HG03575 (cell line): ENCODE results near the gene RANBP10.

ENCODE experiments used
- ATAC-seq: cut with Tn5 transposase; IDR thresholded peaks from one replicate; pipeline ENCODE4 v1.9.1; 2021; ENCODE audit not compliant: unreplicated experiment, insufficient number of reproducible peaks, low FRiP score; ENCODE audit errors: extremely low read depth

RANBP10 gene

DNA sequence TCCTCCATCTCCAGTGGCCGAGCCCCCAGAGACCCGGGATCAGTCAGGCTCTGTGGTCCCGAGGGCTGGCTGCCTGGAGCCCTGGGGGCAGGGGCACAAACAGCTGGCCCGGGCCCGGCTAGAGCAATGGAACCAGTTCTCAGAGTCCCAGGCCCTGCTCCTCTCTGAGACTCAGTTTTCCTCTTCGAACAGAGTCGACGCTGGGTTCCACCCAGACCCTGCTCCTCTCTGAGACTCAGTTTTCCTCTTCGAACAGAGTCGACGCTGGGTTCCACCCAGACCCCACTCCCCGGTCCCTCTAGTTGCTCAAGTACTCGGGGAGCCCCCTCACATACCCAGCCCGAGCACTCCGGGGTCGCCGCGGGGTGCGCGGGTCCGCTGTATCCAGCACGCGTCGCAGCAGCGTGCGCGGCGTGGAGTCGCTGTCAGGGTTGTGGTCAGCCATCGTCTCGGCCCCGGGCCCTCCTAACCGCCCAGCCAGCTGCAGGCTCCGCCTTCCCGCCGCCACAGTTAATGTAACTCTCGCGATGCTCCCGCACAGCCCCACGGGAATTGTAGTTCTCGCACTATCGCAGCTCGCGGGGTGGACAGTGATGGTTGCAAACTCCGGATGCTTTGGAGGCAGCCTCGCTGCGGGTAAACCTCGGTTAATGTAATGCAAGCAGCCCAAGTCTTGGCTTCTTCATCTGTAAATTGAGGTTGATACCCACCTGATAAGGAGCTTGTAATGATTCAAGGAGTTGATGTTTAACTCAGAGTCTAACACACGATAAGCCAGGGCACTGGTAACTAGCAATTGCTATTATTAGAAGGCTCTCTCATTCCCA, 27.3 kb upstream of the RANBP10 start:
- peak; percentile 85 for ATAC-seq

DNA sequence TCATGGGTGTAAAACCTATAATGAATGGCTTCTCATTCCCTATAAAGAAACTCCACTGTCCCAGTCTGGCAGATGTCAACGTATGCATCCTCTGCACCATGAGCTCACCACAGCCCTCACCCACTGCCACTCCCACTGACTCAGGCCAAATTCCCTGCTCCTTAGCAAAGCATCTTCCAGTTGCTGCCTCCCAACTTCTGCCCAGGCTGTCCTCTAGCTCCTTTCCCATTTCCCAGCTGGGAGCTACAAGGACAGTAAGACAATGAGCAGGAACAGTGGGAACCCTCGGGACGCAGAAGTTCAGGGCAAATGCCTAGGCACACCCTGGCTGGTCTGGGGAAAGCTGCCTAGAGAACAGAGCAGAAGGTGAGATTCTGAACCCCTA, 26.7 kb upstream of the RANBP10 start:
- no peak for ATAC-seq

DNA sequence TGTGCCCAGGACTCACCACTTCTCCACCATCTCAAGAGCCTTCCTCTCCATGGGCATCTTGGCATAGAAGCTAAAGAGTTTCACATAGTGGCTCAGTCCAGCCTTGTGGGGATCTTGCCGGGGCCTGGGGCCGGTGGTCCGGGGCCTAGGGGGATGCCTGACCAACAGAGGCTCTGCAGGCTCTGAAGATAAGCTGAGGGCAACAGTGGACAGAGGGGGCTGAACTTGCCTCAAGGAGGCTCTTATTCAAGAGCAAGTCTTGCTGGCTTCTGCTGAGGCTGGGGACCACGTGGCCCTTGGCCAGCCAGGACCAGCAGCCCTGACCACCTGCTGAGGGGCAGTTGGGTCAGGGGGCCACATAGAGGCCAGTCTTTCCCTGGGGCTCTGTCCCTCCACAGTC, 22.3 kb upstream of the RANBP10 start:
- no peak for ATAC-seq

DNA sequence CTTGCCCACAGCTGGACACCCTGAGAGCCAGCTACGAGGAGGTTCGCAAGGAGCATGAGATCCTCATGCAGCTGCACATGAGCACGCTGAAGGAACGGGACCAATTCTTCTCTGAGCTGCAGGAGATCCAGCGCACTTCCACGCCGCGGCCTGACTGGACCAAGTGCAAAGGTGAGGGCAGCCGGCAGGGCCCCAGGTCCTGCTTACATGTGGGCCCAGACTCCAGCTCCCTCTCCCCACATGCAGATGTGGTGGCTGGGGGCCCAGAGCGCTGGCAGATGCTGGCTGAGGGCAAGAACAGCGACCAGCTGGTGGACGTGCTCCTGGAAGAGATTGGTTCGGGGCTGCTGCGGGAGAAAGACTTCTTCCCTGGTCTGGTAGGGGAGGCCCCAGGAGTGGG, 19.5 kb upstream of the RANBP10 start:
- no peak for ATAC-seq

DNA sequence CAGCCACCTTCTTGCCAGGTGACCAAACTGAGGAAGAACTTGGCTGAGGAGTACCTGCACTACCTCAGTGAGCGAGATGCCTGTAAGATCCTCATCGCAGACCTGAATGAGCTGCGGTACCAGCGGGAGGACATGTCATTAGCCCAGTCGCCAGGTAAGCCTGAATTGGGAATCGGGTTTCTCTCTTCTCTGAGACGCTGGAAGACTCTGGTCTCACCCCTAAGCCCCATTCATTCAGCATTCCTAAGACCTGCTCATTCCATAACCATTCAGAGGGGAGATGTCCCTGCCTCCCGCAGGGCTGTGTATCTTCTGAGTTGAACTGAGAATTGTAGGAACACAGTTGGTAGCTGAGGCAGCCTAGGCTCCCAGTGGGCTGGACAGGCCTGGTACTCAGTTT, 18.8 kb upstream of the RANBP10 start:
- ATAC-seq = no peak

DNA sequence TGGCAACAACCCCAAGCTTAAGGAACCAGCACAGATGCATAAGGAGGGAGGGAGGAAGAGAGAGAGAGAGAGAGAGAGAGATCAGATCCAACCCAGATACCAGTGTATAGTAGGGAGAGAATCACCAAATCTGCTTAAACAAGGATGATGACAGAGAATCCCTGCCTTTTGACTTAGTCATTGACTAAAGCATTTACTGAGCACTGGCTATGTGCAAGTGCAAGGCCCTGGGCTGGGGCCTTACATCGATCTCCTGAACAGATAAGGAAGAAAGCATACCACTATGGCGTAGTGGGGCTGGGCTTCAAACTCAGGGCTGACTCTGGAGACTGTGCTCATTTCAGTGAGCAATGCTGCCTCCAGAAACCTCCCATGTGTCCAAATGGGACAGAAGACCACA, 16.2 kb upstream of the RANBP10 start:
- no peak for ATAC-seq

DNA sequence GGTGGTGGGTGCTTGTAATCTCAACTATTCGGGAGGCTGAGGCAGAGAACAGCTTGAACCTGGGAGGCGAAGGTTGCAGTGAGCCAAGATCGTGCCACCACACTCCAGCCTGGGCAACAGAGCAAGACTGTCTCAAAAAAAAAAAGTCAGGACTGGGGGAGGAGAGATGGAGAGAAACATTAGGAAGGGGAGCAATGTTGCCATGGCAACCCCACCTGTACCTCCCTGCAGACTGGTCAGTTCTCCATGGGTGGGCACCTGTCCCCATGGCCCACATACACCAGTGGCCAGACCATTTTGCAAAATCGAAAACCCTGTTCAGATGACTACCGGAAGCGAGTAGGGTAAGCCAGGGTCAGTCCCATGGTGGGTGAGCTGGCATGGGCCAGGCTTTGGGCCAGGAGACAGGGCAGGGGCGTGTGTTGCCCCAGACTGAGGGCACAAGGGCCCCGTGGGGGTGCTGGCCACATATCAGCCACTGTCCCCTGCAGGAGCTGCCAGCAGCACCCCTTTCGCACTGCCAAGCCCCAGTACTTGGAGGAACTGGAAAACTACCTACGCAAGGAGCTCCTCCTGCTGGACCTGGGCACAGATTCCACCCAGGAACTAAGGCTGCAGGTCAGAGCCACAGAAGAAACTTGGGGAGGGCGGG, 14.4 kb upstream of the RANBP10 start:
- no peak for ATAC-seq

DNA sequence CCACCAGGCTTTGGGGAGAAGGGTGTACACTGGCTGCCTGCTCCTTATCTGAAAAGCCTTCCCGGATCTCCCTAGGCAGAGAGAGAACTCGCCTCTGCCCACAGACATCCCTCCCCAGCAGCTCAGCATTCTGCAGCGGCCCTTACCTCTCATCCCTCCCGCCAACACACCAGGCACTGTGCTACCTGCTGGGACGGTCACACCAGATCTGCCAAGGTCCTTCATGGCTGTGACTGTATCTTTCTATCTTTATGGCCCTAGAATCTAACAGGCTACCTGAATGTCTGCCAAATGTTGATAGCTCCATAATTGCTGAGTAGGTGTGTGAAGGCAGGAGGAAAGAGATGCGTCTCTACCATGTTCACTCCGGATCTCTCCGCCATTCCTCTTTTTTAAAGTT, 8.2 kb upstream of the RANBP10 start:
- ATAC-seq = no peak

DNA sequence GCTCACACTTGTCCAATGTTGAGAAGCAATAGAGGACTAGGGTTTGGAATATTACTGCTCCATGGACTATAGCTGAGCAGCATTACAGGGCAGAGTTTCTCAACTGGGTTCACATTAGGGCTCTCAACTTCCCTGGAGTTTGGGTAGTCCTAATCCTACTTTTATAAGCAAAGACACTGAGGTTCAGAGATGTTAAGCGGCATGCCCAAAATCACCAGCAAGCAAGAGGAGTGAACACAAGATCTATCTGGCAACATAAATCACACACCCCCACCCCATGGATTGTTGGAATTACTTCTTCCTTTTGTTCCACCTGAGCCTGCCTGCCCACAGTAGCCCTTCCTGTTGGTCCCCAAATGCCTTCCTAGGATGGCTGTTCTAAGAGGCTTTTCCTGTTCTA, 5.5 kb upstream of the RANBP10 start:
- no peak for ATAC-seq

DNA sequence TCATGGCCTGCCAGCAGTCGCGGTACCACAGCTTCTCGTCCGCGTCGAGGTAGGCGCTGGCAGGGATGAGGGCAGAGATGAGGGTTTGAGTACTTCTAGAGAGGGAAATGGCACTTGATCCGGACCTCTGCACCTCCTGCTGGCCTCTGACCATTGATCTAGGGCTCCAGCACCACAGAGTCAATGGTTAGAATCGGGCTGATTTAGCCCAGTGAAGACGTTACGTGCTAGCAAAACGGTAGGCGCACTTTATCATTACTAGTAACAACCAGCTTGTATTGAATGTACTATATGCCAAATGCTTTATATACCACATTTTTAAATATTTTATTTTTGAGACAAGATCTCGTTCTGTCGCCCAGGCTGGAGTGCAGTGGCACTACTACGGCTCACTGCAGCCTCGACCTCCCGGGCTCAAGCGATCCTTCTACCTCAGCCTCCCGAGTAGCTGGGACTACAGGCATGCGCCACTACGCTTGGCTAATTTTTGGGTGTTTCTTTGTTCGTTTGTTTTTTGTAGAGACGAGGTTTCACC, 855 bp upstream of the RANBP10 start:
- ATAC-seq = no peak

DNA sequence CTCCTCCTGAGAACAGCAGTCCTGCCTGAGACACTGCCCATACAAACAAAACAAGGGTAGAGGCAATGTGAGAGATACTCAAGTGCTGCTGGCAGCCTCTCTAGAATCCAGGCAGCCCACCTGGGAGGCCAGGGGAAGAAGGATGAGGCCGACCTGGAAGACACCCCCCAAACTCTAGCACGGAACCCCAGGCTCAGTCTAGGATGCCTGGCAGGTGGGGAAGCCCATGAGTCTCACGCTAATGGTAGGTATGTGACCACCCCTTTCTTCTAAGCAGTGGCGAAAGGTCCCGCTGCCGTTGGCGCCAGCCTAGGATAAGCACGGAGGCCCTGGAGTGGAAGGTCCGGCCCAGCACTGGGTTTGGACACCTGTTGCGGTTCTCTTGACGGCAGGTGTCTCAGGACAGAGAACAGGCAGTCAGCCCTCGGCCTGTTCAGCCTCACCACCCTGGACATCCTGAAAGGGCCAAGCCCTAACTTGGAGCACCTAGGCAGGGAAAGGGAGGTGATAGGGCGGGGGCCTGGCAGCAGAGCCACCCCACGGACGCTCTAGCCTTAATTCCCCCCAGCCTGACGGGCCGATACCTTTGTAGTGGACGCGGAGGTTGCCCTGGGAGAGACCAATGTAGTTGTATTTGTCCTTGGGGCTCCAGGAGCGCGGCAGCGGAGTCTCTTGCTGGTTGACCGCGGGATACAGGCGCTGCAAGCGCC, 487 bp downstream of the RANBP10 start:
- ATAC-seq = no peak

DNA sequence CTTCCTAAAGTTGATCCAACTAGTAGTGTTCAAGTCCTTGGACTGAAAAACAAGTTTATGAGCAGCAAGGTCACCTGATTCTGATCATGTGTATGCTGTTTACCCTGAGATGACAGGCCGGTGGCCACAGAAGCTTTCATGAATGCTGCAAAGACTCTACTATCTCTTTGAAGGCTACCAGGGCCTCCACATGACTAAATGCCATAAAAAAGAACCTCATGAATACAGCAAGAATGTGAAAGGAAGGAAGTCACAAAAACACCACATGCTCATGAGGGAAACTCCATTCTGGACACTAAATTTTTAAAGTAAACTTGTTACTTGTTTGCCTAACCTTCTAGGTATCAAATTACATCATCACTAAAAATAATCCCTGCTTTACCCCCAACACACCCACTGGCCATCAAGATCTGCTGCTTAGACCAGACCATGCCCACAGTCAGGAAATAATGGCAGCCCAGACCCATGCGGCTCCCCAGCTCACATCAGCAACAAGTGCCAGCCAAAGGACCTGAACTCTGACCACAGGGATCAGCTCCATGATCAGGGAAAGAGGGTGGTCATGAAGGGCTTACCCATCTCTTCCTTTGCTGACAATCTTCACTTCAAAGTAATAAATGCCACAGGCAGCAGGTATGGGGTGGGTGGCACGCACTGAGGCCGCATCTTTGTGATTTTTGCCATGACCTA, 1.4 kb downstream of the RANBP10 start:
- no peak for ATAC-seq

DNA sequence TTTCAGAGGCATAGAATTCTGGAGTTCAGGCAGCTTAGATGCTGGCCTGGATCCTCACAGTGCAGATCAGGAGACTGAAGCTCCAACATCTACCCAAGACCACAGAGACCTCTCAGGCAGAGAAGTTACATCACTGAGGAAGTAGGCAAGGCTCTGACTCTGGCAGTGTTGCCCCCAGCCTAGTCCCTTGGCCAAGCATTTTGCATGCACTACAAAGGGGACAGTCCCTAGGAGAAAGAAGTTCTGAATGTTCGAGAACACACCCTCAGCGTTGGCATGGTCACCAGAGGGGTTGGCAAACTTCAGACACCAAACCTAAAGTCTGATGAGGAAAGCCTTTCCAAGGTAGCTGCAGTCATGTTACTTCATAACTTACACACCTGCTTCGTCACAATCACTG, 2.5 kb downstream of the RANBP10 start:
- no peak for ATAC-seq

DNA sequence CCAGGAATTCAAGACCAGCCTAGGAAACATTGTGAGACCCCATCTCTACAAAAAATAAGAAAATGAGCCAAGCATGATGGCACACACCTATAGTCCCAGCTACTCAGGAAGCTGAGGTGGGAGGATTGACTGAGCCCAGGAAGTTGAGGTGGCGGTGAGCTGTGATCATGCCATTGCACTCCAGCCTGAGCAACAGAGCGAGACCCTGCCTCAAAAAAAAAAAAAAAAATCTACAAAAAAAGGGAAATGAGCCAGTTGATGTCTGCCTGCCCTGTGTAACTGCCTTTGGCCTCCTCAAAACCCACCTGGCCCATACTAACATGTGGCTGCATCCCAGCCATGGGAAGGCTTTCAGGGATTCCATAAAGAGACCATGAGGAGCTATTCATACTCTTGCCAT, 4.5 kb downstream of the RANBP10 start:
- ATAC-seq = no peak

DNA sequence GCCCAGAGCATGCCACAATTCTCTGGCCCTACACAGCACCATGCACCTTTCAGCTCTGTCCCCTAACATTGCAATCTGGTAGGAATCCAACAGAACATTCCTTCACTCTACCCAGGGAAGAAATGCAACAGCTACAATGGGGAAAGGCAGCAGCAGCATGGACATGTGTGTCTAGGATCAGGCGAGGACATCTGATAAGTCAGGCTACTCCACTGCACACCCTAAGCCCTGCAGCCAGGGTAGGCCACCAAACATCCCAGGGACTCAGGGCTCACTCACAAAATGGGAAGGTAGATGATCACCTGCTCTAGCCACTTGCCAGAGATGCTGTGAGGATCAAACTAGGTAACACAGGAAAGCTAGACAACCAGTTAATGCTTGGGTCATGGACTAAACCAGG, 5.1 kb downstream of the RANBP10 start:
- no peak for ATAC-seq

DNA sequence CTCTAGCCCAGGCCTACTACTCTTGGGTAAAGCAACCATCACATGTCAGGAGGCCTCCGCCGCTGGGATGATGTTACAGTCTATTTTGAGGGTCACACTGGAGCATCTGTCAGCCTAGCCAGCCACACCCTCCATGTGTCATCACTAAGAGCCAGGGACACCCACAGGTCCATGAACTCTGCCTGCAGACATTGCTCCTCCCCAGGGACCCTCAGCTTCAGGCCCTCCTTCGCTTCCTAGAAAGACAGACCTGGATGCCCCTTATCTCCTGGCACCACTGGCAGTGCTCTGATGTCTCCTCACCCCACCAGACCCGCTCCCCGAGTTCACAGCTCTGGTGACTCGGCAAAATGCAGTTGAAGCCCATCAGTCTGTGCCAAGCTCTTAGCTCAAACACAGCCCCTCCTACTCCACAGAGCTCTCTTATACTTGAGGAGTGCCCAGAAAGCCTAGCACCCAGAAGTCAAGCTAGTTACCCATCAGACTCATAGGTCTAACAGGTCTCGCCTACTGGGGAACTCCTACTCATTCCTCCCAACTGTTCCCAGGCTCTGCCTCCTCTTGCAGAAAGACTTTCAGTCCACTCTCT, 5.9 kb downstream of the RANBP10 start:
- no peak for ATAC-seq

DNA sequence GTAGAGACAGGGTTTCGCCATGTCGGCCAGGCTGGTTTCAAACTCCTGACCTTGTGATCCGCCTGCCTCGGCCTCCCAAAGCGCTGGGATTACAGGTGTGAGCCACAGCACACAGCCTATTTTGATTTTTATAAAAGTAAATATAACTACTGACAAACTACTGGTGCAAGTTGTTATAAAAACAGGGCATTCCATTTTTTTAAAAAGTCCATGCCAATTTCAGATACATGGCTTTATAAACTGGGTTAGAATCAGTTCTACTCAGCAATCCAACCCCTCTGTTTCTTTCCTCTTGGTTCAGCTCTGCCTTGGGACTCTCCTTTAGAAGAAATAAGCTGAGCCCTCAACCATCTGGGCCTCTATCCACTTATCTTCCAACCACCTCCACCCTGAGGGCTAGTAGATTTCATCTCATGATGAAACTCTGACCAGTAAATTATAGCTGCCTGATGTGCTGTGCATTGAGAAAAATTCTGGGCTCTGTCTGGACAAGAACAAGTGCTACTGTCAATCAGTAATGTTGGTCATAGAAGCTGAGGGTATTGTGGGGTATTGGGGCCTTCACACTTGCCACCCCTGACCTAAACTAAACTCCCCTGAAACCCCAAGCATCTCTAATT, 10.2 kb downstream of the RANBP10 start:
- ATAC-seq = no peak

DNA sequence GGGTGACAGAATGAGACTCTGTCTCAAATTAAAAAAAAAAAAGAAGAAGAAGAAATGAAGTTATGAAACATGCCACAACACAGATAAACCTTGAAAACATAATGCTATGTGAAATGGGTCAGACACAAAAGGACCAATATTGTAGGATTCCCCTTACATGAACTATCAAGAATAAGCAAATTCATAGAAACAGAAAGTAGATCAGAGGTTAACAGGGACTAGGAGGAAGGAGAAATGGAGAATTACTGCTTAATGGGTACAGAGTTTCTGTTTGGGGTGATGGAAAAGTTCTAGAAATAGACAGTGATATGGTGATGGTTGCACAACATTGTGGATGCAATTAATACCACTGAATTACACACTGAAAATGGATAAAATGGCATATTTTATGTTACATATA, 16.3 kb downstream of the RANBP10 start:
- ATAC-seq = no peak

DNA sequence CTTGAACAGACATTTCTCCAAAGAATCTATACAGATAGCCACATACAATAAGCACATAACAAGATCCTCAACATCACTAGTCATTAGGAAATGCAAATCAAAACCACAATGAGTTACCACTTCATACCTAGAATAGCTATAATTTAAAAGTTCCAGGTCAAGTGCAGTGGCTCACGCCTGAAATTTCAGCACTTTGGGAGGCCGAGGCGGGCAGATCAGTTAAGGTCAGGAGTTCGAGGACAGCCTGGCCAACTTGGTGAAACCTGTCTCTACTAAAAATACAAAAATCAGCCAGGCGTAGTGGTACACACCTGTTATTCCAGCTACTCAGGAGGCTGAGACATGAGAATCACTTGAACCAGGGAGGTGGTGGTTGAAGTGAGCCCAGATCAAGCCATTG, 19.9 kb downstream of the RANBP10 start:
- no peak for ATAC-seq
